HT-29 (cell line): Measurements from ENCODE around the gene ZNF559. TPM values are rescaled to one million over a fixed set of nuclear protein-coding genes. Genes with fewer than 3 reads are reported as not detected.

Source experiments
- DNase-seq: peaks from one replicate; pipeline ENCODE4 v3.0.0-alpha.2; 2015; ENCODE audit warnings: low spot score
- total RNA-seq: library from RNA; depleted of rRNA; stranded (reverse); fragments of >200 nt; shearing (Covaris generic); gene quantifications from 2 replicates; pipeline ENCODE4 v1.2.3, GENCODE V29; 2014; rRNA removed

Gene ZNF559
- total RNA-seq, 1 experiment from 2014 or later = 0.74 TPM

DNA sequence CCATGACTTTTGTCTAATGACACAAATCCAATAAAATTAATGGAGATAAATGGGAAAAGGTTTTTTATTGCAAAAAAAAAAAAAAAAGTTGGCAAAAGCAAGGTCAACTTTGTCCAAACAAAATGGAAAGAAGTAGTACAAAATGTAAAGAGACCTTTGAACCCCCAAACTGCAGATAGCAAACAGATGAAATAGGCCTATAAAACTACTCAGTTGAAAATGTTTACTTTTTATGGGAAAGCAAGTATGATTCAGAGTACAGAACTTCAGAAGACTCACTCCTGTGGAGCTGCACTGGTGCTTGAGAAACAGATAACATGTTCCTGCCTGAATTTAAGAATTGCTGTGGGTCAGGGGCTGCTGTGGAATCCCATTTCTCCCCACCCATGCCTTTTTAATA lies 29.0 kb downstream of the ZNF559 start:
- no peak for DNase-seq

DNA sequence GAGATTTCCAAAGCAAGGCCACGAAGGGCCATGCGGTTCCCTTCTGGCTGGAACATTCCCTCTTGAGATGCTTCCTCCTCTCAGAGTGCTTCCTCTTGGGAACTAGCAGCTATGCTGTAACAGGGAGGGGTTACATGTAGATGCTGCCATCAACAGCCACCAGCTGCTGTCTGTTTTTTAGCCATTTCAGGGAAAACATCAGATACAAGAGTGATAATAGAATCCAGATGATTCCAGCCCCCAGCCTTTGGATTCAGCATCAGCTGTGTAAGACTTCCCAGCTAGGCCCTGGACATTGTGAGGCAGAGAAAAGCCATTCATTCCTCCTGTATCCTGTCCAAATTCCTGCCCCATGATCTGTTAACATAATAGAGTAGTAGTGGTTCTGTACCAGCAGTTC lies 30.7 kb downstream of the ZNF559 start:
- DNase-seq = no peak

DNA sequence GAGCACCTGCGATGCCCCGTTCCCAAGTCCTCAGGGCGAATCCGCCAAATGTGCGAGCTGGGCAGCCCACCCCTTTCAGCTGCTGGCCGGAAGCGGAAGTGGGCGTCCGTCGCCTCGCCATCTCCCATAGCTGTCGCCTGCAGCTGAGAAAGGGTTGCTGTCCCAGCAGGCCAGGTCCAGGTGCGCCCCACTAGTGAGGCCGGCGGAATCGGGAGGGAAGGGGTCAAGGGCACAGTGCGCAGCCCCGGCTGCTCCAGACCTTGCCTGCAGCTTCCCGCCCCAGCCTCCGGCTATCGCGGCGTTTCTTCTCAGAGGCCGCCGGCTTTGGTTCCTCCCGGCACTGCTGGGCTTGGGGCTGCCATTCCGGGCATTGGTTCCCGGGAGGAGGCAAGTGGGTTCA lies 38.9 kb downstream of the ZNF559 start, which contains the start of gene ZNF177:
Gene ZNF177, plus strand, starts transcription at position 109 of the 400 bp plus-strand sequence. CDS start 15,299 bp downstream, outside the sequence.
- no peak for DNase-seq

DNA sequence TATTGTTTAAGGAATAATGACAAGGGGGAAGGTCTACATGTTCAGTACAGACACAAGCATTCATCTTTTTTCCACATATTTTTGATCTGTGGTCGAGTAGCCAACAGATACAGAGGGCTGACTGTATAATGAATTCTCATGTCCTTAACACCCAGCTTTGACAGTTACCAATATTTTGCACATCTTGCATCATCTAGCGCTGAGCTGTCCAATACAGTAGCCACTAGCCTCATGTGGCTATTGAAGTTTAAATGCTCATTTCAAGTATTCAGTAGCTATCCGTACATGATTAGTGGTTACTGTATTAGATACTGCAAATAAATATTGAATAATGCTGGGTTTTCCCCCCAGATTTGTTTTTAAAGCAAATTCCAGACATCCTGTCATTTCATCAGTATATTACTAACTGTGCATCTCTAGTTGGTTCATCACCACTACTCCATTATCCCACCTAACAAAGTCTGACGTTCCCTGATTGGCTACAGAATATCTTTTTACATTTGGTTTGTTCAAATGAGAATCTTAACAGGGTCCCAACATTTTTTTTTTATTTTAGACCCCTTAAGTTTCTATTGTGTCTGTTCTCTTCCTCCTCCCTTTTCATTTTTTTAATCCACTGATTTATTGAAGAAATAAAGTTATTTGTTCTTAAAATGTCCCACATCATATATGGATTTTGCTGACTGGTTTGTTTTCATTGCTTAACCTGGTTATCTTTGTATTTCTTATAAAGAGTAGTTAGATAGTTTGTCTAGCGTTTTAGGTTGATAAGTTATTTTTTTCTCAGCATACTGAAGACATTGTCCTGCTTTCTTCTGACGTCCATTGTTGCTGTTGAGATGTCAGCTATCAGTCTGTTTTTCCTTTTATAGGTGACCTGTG lies 47.0 kb downstream of the ZNF559 start:
- no peak for DNase-seq

DNA sequence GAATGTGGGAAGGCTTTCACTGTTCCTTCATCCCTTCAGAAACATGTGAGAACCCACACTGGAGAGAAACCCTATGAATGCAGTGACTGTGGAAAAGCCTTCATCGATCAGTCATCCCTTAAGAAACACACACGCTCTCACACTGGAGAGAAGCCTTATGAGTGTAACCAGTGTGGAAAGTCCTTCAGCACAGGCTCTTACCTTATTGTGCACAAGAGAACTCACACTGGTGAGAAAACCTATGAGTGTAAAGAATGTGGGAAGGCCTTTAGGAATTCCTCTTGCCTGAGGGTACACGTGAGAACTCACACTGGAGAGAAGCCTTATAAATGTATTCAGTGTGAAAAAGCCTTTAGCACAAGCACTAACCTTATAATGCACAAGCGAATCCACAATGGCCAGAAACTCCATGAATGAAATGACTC lies 57.4 kb downstream of the ZNF559 start:
- no peak for DNase-seq

Other genes with a start within 250 kb of the ZNF559 start
- gene OR1M1, start 237.1 kb upstream of the ZNF559 start, total RNA-seq = not detected in 2 replicates
- gene OR7G2, start 216.7 kb upstream of the ZNF559 start, total RNA-seq = not detected in 2 replicates
- not detected in 2 replicates for gene OR7G1, start 208.4 kb upstream of the ZNF559 start, total RNA-seq
- not detected in 2 replicates for gene OR7G3, start 197.2 kb upstream of the ZNF559 start, total RNA-seq
- gene ZNF317, start 183.8 kb upstream of the ZNF559 start, total RNA-seq = 13.6 and 18.2 TPM in 2 replicates
- gene OR7D2, start 145.2 kb upstream of the ZNF559 start, total RNA-seq = not detected in 2 replicates
- gene OR7D4, start 104.6 kb upstream of the ZNF559 start, total RNA-seq = not detected in 2 replicates
- not detected in 2 replicates for gene OR7E24, start 73.2 kb upstream of the ZNF559 start, total RNA-seq
- gene ZNF699, start 14.3 kb upstream of the ZNF559 start, total RNA-seq = 2.1 and 9.4 TPM in 2 replicates
- 0.03 and 0.18 TPM in 2 replicates for gene ZNF177, start 38.8 kb downstream of the ZNF559 start, total RNA-seq
- gene ZNF266, start 111.4 kb downstream of the ZNF559 start, total RNA-seq = 3.4 and 5.2 TPM in 2 replicates
- not detected in 2 replicates for gene ZNF560, start 174.4 kb downstream of the ZNF559 start, total RNA-seq
- 1.4 and 2.3 TPM in 2 replicates for gene ZNF426, start 214.5 kb downstream of the ZNF559 start, total RNA-seq